ENCODE measurements around the gene NHS.

Gene NHS

DNA sequence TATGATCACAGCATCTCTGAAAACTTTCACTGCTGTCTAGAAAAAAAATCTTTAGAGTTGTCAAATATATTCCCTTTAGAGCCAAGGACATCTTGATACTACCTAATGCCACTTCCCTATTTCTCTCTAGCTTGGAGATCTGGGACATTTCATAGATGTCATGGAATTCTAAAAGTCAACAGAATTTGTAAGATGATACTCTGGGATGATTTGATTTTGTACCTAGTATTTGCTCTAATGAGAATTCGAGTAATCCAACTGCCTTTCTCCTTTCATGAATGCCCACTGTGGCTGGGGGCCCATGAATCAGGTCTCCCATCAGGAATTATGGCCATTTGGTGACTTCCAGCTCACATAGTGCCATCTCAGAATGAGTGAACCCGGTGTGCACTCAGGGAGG is 73.2 kb downstream of the NHS start:
- no peak for DNase-seq (ENCODE audit: low spot score)

DNA sequence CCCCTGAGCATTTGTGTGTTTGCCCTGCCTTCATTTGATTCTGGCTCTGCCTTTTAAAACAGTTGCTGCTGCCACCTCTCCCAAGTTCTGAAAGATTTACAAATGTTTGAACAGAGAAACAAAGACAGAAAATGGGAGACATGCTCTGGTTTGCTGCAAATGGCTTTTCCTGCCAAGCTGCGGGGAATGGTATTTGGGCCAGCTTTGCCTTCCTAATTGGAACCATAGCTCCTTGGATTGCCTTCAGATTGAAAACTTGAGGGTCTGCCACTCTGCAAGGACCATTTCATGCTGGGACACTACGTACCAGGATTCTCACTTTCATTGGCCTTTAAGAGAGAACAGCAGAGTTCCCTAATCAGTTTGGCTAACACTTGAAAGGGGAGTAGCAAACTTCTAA is 74.9 kb downstream of the NHS start:
- DNase-seq (ENCODE audit: low spot score), result no peak

DNA sequence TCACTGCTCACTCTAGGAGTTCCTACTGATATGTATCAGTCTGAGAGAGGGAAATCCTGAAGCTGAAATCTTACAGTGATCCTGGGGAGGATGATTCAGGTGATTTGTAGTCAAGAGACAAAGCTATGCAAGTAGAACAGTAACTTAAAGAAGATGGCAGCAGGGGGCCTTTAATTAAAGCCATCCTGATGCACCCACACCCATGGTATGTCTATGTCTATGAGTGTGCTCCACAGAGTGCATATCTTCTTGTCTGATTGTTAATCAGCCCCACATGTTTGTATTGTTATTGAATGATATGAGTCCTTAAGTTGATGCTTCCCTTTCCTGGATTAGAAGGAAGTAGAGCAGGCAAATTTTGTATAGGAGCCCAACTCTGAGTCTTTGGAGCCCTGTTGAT is 78.8 kb downstream of the NHS start:
- no peak for DNase-seq (ENCODE audit: low spot score)

DNA sequence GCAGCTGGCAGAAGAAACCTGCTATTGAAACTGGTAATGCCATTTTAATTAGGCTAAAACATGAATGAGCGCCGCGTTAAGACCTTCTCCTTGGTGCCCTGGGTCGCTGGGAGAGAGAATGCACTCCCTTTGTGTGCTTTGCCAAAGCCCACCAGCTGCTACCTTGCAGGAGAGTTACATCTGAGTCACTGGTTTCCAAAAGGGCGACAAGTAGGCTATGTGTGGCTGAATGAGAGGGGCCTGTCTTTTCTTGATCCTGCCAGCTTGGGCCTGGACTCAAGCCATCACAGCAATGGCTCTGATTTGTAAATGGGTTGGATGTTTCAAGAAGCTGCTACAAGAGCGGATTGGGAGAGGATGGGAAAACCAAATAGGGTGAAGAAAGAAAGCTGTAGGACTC is 81.5 kb downstream of the NHS start:
- no peak for DNase-seq (ENCODE audit: low spot score)

DNA sequence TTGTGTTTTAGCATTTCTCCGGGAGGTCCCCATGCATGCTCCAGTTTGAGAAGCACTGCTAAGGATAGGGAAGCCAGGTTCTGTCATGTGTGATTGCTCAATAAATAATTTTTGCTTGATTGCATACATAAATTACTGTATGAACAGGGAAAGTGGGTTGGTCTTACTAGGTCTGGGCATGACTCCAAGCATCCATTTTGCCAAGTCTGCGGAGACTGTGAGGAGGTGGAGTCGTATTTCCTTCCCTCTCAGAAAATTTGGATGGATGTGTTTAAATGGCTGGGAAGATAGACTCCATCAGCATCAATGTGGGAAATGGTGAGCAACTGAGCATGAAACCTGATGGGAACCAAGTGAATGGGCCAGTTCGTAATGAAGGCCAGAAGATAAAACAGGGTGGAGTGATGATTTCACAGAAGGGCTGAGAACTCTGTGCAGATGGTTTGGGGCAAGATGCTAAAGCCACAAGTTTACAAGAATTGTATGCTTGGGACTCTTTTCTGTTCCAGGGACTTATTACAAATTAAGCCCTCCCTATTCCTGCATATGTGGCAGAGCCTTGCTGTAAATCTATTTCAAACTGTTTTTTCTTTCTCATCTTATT is 84.1 kb downstream of the NHS start:
- DNase-seq (ENCODE audit: low spot score), result peak; percentile 7

DNA sequence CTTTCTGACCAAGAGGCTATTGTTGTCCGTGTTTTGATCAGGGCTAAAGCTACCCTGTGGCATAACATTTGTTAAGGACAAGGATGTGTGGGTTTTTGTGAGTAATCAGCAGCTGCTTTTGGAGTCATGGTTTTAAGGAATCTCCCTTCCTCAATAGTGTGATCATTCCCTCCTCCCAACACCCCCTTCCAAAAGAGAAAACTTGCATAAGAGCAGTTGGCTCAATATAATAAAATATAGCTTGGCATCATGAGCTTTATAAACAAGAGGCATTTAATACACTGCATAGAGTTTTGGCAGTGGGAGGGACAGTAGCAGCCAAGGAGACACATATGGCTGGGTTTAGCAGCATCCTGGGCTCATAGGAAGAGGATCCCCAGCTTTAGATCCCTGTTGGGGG is 84.7 kb downstream of the NHS start:
- DNase-seq (ENCODE audit: low spot score), result peak; percentile 13

DNA sequence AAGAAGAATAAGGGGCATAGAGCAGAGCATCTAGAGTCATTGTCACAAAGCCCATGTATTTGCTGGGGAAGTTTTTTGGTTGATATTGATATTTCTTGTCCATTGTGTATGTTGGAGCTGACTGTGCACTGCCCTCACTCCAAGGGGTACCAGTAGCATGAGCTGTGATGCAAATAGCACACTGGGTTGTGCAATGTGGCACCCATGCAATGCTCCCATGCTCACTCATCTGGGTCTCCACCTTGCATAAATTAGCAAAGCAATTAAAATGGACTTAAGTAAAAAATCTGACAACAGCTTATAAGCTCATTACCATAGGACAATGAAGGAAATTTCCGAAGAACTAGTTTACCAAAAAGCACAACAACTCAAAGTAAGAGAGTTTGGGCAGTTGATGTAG is 87.9 kb downstream of the NHS start:
- no peak for DNase-seq (ENCODE audit: low spot score)

DNA sequence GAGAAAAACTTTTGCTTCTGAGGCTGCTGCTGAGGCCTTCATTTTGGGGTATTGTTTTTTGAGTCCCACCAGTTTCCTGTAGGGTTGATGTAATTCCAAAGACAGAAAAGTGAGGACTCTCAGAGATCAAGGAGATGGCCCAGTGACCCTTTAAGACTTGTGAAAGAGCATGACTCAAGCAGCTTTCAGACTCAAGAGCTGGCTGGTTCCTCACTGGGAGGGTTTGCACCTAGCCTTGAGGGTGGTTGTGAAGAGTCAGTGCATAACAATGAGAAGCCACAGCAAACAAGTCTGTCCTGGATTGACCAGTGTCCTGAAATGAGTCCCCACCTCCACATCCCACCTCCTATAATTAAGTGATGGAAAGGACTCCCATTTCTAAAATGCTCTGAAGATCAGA is 89.2 kb downstream of the NHS start:
- no peak for DNase-seq (ENCODE audit: low spot score)

DNA sequence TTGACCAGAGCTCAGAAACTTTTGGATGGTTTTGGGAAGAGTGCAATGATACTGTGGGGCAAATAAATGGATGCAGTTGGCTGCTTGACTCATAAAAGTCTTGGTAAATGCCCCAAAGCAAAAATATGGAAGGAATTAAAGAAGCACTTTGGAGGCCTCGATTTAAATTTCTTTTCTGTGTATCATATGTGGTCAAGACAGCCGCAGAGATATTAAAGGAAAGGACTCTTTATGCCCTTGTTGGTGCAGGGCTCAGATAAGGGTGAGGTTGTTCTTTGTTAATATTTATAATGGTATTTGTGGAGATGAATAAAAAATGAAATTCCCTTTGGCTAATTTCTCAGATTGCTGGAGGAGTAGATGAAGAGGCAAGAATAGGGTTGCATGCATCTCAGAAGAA is 90.2 kb downstream of the NHS start:
- DNase-seq (ENCODE audit: low spot score), result no peak

DNA sequence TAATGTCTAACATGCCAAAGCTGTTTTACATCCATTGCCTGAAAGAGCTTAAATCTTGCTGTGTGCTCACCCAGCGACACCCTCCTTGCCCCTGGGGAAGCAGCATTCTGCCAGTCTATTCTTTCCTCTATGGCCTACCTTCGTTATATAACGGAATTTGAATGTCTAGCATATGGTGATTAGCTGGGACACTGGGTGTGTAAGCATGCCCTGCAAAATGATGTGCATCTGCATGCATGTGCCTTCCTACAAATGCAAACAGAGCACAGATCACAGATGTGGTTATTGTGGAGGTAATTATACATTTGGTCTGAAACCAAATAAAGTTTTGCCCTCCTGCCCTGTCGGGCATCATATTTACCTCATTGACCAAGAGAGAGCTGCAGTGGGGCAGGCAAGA is 90.8 kb downstream of the NHS start:
- no peak for DNase-seq (ENCODE audit: low spot score)

DNA sequence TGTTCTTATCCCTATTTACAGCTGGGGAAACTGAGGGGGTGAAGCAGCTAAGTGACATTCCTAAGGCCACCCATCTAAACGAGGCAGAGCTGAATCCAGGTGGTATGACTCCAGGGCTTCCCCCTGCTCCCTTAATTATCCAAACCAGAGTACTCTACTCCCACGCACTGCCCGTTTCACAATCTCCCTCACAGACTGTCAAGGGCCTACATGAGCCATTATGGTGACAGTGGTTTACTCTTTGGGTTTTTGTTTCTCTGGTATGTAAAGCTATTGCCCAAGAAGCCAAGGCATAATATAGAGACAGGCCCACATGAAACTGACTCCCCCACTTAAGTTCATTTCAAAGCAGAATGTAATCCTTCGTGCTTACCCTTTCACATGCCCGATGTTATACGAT is 95.1 kb downstream of the NHS start:
- DNase-seq (ENCODE audit: low spot score), result no peak

DNA sequence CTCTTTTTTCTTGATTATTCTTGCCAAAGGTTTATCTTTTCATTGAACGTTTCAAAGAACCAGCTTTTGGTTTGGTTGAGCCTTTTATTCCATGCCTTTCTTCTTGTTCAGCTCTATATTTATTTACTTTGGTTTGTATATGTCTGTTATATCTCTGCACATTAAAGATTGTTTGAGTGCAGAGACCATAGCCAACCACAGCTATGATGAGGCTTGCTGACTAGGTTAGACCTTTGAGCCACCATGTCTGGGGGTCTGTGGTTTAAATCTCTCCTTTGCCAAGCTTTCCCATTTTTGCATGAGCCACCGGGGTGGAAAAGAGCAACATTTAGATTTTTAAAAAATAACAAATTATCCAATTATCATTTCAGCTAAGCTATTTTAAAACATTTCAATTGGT is 96.1 kb downstream of the NHS start:
- no peak for DNase-seq (ENCODE audit: low spot score)

DNA sequence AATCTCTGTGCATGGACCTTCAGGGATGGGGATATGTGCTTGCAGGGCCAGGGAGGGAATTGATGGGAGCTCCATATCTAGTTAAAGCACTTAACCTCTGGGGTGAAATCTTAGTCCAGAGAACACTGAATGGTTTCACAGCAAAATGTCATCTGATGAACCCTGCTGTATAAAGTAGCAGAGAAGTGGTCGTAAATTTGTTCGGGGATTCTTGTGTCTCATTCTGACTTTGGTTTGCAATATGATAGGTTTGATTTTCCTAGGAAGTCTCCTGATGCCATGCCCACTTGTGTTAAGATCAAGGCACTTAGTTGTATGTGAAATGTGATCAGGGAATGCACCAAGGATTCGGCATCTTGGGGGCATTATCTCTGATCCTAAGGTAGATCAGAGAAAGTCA is 96.9 kb downstream of the NHS start:
- no peak for DNase-seq (ENCODE audit: low spot score)

DNA sequence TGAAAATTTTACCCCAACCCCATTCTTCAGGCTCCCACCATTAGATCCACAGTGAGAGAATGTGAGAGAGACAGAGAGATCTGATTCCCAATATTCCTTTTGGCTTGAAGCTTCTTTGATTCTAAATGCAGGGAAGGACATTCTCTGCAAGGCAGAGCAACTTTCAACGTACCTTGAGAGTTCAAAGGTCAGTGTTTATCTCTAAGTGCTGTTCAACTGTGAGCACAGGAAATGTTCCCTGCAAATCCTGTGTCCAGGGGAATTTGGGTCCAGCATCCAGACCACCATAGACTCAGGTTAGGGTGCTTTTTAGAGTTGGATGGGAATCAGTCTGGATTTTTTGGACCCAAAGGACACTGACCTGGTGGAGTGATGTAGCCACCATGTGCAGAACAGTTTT is 97.4 kb downstream of the NHS start:
- DNase-seq (ENCODE audit: low spot score), result no peak

DNA sequence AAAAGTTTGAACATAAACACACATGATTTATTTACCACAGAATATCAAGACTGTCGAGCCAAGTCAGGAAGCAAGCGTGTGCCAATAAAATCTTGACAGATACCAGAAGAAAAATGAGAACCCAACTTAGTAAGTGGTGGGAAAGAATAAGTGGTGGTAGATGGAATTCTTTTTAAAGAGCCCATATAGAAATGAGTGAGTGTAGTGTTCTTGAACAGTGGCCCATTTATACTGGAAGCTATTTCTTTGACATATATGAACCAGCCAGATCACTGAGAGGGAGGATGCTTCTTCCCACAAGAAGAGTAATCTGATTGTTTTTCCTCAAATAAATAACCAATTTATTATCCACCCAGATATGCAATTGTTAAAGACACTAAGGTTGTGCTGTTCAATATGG is 98.0 kb downstream of the NHS start:
- peak; percentile 71 for DNase-seq (ENCODE audit: low spot score)

DNA sequence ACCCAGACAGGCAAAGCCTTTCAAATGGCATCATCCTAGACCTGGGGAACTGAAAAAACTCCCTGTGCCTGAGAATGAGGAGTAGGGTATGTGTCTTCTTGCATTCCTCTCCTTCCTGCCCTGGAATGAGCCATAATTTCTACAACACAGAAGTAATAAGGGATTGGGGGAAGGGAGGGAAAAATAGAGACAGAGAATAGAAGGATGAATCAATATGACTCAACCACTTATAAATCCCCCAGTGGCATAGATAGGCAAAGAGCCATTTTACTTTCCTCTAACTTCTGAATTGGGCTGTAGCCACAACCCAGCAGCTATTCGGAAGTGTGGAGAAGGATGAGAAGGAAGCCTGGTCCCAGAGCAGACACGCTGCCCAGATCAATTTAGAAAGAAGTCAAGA is 99.9 kb downstream of the NHS start:
- peak; percentile 39 for DNase-seq (ENCODE audit: low spot score)

DNA sequence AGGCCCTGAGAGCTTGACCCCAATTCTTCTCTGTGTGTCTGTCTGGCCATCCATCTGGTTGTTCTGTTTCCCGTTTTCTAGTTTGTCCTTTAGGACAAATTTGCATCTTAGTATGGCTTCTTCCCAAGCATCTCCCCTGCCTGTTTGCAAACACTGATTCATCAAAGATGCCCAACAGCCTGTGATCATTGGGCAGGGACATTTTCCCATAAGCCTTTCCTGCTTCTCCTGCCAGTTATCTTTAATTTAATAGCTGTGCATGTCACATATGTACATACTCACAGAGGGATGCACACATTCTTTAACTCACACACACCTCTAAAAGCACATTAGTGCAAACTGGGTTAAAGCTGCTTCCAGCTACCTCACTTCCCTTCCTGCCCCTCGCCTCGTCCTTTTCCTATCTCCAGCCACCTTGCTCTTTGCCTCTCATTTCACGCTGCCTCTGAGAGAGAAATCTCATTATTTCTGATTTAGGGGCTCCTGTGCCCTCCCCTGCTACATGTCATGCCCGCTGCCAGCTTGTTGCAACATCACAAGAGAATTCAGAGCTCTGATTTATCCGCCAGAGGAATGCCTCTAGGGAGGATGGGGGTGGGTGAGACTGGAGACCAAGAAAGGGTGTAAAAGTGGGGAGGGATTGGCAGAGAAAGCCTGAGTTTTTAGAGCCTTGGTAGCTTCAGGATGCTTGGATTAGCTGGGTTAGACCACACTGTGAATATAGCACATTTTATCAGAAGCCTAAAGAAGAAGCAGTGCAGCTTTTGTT is 100.6 kb downstream of the NHS start:
- no peak for DNase-seq (ENCODE audit: low spot score)

DNA sequence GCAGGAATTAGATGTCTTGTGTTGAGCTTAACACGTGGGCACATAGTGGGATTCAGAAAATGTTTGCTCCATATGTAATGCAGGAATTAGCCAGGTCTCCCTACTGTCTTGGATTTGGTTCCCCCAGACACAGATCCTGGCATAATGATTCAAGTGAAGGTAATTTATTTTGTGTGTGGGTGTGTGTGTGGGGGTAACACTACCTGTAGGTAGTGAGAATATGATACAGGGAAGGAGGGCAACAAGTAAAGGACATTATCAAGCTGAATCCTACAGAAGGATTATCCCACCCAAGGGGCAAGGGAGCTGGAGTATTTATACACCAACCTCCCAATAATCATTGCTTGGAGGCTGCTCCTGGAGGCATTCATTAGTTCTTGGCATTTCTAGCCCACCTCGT is 101.4 kb downstream of the NHS start:
- DNase-seq (ENCODE audit: low spot score), result no peak

DNA sequence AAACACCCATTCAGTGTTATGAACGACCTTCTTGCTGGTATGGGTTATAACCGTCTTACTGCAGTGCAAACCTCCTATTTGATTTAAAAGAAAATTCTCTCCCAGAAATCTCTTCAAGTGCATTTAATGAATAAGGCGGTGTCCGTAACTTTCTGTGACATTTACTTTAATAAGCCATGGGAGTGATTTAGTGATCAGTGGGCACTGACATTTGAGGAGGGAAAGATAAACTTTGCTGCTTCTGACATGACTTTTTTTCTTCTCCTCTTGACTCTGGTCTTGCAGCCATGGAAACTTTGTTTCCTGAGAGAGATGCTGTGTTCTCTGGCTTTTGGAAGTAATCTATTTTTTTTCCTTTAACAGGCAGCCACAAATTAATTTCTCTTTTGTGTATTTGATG is 106.1 kb downstream of the NHS start:
- no peak for DNase-seq (ENCODE audit: low spot score)

DNA sequence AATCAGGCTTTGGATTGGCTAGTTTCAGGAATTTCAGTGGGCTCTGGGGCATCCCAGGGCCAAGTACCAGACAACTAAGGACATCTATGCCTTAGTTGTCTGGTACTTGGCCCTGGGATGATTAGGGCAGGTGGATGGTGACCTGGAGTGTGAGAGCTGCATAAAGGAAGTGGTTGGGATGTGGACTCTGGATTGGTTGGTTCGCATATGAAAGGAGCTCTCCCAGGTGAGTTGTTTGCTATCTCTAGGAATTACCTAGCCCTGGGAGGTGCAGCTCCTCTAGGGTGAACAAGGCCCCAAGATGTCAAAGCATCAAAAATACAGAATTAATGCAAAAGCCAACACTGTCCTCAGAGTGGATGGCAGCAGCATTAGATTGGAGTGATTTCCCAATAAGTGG is 109.6 kb downstream of the NHS start:
- no peak for DNase-seq (ENCODE audit: low spot score)

DNA sequence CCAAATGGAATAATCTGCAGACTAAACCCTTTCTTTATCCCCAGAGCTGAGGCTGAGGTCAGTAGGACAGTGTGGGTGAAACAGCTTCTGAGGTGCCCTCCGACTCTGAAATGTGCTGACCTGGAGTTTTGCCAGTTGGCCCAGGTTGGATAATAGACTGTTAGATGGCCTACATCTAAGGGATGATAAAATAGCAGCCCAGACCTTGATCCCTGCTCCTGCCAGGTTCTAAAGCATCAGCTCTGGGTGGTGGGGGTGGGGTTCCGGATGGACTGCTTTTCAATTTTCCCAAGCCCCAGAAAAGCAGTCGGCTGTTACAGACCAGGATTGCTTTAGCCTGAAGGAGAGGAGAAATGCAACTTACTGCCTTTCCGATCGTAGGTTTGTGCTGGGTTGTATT is 110.4 kb downstream of the NHS start:
- no peak for DNase-seq (ENCODE audit: low spot score)

DNA sequence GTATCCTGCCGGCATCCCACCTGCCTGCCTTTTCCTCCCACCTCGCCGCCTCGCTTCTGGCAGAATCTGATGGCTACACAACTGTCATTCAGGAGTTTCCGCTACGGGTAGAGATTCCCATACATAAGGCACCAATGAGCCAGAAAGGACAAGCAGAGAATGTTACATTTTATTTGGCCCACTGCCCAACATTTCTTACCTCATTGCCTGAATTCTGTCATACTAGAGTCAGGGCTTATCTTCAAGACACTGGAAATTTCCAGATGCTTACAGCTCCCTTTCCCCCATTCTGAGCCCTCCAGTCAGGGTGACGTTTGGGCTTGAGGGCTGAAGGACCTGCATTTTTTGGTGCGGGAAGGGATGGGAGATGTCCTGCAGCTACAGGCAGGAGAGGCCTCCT is 113.0 kb downstream of the NHS start:
- no peak for DNase-seq (ENCODE audit: low spot score)

DNA sequence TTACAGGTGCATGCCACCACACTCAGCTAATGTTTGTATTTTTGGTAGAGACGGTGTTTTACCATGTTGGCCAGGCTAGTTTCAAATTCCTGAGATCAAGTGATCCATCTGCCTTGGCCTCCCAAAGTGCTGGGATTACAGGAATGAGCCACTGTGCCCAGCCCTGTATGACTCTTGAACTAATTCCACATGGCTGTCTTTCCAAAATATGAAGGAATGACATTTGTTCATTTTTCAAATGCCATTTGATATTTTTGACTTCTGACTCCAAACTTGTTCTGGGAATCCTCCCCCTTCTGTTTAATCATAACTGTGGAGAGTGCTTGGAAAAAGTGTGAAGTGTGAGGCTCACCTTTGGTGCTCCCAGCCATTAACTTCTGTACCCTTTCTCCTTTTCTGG is 119.2 kb downstream of the NHS start:
- no peak for DNase-seq (ENCODE audit: low spot score)

DNA sequence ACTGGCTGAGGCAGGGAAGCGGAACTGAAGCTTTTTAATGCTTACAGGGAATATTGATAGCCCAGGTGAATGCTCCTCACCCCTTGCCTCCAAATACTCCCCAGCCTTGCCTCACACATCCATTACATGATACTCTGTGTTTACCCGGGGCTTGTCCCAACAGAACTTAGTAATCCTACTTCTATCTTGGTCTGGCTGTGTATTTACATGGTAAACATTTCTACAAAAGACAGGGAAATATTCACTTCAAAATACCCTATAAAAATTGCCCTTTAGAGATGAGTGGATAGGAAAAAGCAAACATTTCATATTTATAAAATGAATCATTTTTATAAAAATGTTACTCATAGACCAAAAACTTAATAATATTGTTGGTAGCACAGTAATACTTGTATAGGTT is 120.1 kb downstream of the NHS start:
- no peak for DNase-seq (ENCODE audit: low spot score)
